Stimulated activated CD4-positive, alpha-beta T cell treated with anti-CD3 and anti-CD28 coated beads, TNF-alpha, amount 100 ng/mL, for 1 hour (primary cell): Measurements from ENCODE around the gene MYMK.

Experiments
- DNase-seq, 3 donors: peaks; one replicate each; pipeline ENCODE4 v3.0.0-alpha.2; 2020; ENCODE audit warnings: low read depth in 3 of 3, low spot score in 1 of 3

The MYMK gene

GRCh38 chr9:133488686-133489252, 36.0 kb downstream of the MYMK start:
- no peak for DNase-seq

- DNase-seq: no peak
These were observed 37.4 kb downstream of the MYMK start for GRCh38 chr9:133487331-133487725.

GRCh38 chr9:133485531-133486260, 39.1 kb downstream of the MYMK start:
- no peak for DNase-seq

GRCh38 chr9:133484671-133485437, 39.9 kb downstream of the MYMK start:
- DNase-seq: no peak

GRCh38 chr9:133483611-133484010, 41.1 kb downstream of the MYMK start:
- DNase-seq: no peak

- peak; percentile 54 to 66 (median 54) for DNase-seq
These were observed 45.7 kb downstream of the MYMK start, which contains the start of gene SLC2A6 for GRCh38 chr9:133478851-133479711. SLC2A6 (minus strand) TSS chr9:133479099; CDS start chr9:133479059, 40 bp downstream.

- DNase-seq: no peak
These were observed 46.5 kb downstream of the MYMK start for GRCh38 chr9:133477992-133478850.

- no peak for DNase-seq
These were observed 47.3 kb downstream of the MYMK start for GRCh38 chr9:133477461-133477860.

GRCh38 chr9:133476941-133477340, 47.8 kb downstream of the MYMK start:
- DNase-seq: no peak

- DNase-seq: no peak
These were observed 48.5 kb downstream of the MYMK start for GRCh38 chr9:133476036-133476931.

GRCh38 chr9:133475292-133476012, 49.3 kb downstream of the MYMK start:
- DNase-seq: no peak

GRCh38 chr9:133474853-133475252, 49.9 kb downstream of the MYMK start:
- no peak for DNase-seq

GRCh38 chr9:133474215-133474614, 50.5 kb downstream of the MYMK start:
- no peak for DNase-seq

GRCh38 chr9:133473743-133474142, 51.0 kb downstream of the MYMK start:
- no peak for DNase-seq

- no peak for DNase-seq
These were observed 51.9 kb downstream of the MYMK start for GRCh38 chr9:133472753-133473378.

- no peak for DNase-seq
These were observed 52.5 kb downstream of the MYMK start for GRCh38 chr9:133472277-133472645.

GRCh38 chr9:133471551-133472276, 53.0 kb downstream of the MYMK start:
- no peak for DNase-seq
